Measurements from ENCODE around the gene ADAMTS17.

DNA sequence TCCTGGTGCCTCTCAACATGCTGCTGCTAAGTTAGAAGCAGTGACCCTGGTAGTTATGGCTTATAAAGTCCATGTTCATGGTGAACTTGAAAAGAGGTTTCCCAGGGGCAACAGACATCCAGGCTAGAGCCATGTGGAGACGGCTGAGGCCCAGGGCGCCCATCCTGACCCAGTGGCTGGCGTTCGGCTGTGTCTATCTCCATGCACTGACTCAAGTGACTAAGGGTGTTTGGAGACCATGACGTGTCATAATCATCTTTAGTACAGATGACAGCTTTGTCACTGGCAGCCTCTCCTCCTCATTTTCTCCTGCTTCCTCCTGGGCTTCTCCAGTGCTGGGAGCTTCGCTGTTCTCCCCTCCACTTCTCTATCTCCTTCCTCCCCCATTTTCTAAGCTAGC lies 321.2 kb downstream of the ADAMTS17 start:
- TF ChIP-seq, protein P1, sequence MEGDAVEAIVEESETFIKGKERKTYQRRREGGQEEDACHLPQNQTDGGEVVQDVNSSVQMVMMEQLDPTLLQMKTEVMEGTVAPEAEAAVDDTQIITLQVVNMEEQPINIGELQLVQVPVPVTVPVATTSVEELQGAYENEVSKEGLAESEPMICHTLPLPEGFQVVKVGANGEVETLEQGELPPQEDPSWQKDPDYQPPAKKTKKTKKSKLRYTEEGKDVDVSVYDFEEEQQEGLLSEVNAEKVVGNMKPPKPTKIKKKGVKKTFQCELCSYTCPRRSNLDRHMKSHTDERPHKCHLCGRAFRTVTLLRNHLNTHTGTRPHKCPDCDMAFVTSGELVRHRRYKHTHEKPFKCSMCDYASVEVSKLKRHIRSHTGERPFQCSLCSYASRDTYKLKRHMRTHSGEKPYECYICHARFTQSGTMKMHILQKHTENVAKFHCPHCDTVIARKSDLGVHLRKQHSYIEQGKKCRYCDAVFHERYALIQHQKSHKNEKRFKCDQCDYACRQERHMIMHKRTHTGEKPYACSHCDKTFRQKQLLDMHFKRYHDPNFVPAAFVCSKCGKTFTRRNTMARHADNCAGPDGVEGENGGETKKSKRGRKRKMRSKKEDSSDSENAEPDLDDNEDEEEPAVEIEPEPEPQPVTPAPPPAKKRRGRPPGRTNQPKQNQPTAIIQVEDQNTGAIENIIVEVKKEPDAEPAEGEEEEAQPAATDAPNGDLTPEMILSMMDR (IDR thresholded peaks at IDR 0.05) = no peak
- TF ChIP-seq POLR2A (IDR thresholded peaks at IDR 0.05) = no peak

Data from right lobe of liver (tissue), 4 donors.